ENCODE results near the gene DUS2.
"Not testable (repeated sequence)": the region's sequence is repeated elsewhere in the genome, so short reads cannot be mapped to it uniquely, and the experiment has no call there.

The DUS2 gene

DNA sequence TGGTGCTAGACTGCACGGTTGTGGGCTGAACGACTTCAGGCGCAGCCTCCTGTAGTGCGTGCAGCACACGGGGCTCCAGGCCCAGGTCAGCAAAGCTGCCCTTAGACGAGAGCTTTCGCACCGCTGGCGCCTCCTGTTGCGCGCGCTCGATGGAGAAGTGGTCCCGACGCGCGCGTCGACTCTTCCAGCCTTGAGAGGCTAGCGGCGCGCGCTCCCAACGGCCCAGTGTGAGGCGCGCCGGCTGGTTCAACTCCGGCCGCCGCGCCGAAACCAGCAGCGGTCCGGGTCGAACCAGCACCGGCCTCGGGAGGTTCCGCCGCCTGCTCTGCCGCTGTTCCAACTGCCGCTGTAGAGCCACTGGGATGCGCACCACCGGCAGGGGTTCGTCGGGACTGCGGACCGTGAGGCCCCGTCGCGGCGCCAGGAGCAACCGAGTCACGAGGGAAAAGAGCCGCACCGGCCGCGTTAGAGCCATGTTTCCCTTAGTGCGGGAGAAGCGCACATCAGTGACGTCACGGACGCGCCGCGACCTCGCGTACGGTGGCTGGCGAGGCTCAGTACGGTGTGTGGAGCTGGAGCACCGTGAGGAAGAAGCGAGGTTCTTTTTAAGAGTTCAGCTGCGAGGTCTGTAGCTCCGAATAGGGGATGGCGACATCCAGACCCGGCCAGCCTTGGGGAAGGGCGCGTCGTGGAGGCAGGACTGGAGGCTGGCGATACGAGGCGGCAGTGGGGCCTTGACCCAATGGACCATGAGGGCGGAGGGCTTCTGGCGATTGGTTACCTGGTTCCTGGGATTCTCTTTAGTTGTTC is at the start of gene DUS2, which contains the start of gene DDX28:
Gene DUS2, plus strand, starts transcription at position 557 of the 810 bp plus-strand sequence. CDS start 14,740 bp downstream, outside the sequence.
Gene DDX28, minus strand, starts transcription at position 505 of the 810 bp plus-strand sequence. Its CDS starts 30 bp downstream, at position 475.
- DNase-seq (ENCODE audit: low read depth): peak; percentile 89

DNA sequence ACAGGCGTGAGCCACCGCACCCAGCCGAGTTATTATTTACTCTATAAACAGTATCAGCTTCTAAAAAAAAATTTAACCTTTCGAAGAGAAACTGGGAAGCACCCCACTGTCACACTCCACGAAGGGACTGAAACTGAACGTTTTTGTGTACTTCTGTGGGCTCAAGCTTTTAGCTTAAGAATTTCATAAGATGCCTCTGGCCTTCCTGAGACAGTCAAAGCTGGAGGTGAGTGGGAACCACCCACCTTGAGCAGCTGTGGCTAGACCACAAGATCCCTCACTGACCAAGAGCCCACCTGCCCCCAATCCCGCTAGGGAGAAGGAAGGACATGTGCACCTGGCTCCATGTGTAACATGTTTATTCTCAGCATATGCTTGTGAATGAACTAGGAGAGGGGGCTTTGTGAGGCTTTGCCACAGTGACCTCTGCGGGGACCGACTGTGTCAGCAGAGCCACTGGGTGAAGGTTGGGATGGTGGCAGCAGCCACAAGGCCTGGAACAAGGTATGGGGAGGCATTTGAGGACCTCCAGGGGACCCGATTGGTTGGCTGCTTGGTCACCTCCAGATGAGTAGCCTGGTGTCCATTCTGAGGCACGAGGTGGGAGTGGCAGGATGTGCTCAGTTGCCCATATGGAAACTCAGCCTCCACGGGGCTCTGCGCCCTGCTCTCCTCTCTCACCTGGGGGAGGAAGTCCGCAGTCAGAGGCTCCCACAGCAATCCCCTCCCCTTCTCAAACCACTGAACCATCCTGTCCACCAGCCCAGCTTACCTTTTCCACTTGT is 47.6 kb upstream of the DUS2 start:
- DNase-seq (ENCODE audit: low read depth): no peak

DNA sequence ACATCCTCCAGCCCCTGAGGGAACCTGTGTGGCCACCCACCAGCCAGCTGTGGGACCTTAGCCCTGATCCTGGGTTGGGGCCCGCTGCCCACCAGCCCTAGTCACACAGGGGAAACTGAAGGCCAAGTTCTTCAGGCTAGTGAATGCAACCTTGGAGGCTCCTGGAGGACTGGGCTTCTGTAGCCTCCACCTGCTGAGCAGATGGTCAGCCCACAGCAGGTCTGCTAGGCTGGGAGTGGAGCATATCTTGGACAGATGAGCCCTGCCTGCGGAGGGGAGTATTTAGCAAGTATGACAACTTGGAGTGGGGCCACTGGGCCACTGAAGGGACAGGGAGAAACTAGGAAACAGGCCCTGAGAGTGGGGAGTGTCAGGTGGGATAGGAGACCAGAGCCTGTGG is 46.9 kb upstream of the DUS2 start:
- DNase-seq (ENCODE audit: low read depth): no peak

DNA sequence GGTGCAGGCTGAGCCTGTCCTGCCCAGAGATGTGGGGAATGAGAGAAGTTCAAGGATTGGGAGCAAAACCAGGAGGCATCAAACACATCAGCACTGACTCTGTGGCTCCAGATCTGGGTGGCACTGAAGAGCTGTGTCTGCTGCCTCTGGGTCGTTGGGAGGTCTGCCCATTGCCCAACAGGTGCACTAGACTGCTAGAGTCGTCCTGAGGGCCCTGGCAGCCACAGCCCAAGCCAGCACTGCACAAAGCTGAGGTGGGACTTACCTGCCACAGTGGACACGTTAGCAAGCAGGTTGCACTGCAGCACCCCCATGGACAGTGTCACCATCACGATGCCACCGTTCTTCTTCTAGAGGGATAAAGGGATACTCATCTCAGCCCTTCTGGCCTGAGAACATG is 46.1 kb upstream of the DUS2 start:
- no peak for DNase-seq (ENCODE audit: low read depth)

DNA sequence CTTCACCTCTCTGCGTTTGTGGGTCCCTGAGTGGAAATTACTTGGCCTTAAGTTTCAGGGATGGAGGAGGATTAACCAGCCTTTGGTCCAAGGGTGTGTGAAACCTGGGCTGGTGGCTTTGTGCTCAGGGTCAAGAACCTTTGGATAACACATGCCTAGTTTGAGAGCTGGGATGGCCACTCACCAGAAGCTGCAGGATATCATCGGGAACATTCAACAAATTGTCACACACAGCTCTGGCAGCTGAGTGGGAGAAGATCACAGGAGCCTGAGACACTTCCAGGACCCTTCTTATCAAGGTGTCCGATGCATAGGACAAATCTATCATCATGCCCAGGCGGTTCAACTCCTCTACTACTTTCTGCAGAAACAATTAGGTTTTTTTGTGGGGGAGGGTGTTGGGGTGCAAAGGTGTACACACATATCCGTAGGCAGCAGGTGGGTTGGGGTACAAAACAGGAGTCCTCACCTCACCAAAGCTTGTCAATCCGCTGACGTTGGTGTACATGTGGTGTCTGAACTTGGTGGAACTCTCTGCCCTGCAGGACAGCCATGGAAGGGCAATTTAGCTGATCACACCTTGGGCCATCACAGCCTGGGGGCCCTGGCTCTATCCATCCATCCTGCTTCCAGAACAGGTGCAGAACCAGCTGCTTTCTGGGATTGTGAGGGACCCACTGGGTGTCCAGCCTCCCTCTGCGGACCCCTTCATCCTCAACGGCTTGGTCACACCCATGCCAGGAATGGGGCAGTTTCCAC is 45.4 kb upstream of the DUS2 start:
- no peak for DNase-seq (ENCODE audit: low read depth)

DNA sequence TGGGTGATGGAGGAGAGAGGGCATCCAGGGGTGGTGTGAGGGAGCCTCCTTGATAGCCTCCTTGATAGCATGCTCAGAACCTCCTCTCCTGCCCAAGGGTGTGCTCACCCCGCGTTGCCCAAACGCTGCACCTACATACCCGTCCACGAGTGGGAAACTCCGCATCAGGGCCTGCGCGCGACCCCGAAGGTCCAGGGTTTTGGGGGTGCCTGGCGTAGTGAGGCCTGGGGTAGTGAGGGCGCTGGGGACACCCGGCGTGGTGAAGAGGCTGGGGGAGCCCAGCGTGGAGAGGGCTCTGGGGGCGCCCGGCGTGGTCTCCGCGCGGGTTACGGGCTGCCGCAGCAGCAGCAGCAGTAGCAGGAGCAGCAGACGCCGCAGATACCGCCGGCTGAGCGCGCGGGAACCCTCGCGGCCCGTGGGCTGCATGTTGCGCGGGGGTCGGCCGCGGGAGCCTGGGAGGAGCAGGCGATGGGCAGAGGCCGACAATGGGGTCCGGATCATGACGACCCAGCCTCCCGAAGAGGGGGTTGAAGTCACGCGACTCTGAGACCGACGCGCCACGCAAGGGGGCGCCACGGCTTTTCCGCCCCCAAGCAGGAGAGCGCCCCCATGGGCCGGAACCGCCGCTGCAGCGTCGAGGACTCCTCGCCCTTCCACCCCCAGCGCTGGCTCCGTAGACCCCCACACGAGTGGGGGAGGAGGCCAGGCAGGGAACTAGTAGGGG is 43.0 kb upstream of the DUS2 start, which contains the start of gene DPEP3:
Gene DPEP3, minus strand, starts transcription at position 545 of the 724 bp plus-strand sequence. Its CDS starts 119 bp downstream, at position 426.
- DNase-seq (ENCODE audit: low read depth): no peak

DNA sequence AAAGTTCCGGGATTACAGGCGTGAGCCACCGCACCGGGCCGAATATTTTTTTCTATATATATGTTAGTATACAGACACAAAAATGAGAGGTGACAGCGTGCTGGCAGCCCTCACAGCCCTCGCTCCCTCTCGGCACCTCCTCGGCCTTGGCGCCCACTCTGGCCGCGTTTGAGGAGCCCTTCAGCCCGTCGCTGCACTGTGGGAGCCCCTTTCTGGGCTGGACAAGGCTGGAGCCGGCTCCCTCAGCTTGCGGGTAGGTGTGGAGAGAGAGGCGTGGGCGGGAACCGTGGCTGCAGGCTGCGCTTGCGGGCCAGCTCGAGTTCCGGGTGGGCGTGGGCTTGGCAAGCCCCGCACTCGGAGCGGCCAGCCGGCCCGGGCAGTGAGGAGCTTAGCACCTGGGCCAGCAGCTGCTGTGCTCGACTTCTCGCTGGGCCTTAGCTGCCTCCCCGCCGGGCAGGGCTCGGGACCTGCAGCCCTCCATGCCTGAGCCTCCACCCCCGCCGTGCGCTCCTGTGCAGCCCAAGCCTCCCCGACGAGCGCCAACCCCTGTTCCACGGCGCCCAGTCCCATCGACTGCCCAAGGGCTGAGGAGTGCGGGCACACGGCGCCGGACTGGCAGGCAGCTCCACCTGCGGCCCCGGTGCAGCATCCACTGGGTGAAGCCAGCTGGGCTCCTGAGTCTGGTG is 40.9 kb upstream of the DUS2 start:
- DNase-seq (ENCODE audit: low read depth): no peak

DNA sequence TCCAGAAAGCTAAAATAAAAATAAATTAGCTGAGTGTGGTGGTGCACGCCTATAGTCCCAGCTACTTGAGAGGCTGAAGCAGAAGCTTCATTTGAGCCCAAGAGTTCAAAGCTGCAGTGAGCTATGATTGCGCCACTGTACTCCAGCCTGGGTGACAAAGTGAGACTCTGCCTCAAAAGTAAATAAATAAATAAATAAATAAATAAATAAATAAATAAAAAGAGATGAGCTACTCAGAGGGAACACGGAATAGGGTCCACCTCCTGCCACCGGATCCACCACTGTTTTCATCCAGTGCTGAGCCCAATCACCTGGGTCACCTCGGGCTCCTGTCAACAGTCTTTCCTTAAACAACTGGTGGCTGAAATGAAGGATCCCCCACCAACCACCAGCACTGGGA is 36.1 kb upstream of the DUS2 start:
- no peak for DNase-seq (ENCODE audit: low read depth)

DNA sequence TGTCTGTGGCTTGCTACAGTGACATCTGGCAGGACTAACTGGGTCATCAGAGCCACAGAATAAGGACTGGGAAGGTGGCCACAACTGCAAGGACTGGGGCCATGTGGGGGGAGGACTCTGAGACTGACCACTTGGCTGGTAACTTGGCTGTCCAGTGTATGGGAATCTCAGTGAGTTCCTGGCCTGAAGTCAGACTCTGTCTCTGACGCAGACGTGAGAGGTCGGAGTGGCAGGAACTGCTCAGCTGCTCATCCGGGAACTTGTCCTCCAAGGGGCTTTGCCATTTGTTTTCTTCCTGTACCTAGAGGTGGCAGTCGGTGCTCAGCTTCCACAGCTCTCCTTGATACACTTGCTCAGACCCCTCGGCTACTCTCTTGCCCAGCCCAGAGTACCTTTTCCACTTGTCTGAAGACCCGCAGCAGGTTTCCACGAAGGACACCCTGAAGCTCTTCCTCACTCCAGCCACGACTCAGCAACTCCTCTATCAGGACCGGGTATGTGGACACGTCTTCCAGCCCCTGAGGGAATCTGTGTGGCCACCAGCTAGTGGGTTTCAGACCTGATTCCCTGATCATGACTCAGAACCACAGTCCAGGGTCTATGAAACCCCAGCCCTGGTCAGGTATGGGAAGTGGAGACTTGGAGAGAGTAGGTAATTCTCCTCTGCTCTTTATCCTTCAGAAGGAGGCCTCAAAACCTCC is 35.5 kb upstream of the DUS2 start:
- DNase-seq (ENCODE audit: low read depth): no peak

DNA sequence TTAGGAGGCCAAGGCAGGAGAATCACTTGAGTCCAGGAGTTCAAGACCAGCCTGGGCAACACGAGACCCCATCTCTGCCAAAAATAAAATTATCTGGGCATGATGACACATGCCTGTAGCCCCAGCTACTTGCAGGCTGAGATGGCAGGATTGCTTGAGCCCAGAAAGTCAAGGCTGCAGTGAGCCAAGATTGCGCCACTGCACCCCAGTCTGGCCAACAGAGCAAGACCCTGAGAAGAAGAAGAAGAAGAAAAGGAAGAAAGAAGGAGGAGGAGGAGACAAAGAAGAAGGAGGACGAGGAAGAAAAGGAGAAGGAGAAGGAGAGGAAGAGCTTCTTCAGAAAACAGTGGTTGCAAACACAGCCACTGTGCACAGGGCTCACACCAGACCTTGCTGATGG is 34.4 kb upstream of the DUS2 start:
- no peak for DNase-seq (ENCODE audit: low read depth)

DNA sequence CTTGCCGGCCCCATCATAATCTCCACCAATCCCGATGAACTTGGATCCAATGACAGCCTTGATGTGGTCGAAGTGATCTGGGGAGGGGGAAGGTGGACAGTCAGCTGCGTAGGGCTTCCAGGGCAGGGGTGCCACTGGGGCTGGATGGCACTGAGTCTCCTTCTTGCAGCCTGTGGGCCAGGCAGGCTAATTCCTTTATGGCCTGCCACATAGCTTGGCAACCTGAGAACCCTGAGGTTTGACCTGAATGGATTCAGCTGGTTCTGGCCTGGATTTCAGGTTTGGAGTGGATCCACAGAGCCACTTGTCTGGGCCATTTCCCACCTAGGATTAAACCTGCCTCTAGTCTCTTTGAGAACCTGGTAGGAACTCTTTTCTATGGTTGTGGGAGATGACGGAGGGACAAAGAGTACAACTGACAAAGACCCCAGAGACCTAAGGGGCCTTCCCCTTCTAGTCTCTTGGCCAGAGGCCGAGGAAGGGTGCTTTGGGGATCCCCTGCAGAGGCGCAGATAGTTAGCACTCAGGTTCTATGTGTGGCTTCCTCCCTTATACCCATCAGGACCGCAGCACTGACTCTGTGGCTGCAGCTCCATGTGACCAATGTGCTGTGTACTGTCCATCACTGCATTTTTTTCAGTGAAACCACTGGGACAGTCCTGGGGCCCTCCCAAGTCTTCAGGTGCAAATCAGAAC is 33.6 kb upstream of the DUS2 start:
- no peak for DNase-seq (ENCODE audit: low read depth)

DNA sequence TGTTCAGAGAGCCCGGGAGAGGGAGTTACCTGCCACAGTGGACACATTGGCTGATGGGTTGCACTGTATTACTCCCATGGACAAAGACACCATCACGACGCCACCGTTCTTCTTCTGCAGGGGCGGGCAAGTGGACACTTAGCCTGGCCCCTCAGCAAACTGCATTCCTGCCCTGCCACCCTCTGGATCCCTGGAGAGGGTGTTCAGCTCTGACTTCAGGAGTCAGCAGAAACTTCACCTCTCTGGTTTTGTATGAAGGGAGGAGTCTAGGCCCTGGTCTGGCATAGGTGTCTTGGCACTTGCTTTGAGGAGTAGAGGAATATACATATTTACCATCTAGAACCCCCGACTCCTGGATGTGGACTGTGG is 33.1 kb upstream of the DUS2 start:
- DNase-seq (ENCODE audit: low read depth): no peak

DNA sequence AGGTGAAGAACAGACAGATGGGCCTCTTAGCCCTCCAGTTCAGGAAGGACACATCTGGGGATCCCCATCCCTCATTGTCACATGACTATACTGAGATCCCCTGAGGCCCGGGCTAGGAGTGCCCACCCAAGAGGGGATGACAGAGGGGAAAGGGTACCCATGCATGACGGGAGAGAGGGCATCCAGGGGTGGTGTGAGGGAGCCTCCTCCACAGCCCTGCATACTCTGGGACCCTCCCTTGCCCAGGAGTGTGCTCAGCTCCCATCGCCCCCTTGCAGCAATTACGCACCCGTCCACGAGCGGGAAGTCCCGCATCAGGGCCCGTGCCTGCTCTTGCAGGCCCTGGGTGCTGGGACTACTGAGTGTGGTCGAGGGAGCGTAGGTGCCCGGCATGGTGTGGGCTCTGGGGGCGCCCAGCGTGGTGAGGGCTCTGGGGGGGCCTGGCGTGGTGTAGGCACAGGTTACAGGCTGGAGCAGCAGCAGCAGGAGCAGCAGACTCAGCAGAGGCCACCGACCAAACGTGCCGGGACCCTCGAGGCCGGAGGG is 30.4 kb upstream of the DUS2 start:
- DNase-seq (ENCODE audit: low read depth): no peak

DNA sequence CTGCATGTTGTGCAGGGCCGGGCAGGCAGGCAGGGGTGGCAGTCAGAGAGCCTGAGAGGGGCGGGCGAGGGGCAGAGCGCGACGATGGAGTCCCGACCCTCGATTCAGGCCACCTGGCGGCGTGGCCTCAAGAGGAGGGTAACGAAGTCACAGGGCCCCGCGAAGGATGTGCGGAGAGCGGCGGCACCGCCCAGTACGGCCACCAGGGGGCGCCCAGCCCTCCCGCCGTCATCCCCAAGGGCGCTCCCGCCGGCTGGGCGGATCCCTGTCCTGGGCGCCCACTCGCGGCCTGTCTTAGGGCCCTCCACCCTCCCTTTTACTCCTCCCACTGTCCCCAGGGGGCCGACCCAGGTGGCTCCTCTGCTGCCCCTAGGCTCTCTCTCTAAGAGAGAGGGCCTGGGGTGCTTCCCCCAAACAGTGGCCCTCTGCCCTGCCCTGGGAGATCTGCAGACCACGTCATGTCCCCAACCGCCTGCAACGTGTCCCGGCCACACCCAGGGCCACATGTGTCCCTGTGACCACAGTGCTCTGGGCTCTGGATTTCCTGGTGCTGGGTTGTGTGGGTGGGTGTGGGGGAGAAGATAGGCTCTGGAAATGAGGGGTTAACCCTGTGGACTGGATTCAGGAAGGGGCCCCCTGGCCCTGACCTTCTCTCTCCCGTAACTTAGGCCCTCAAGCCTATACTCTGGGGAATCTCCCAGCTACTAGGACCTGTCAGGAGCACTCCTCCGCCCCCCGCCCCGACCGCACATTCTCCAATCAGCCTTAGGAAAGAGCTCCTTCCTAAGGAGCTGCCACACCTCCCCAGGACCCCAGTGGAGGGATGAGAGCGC is 29.7 kb upstream of the DUS2 start:
- peak; percentile 71 for DNase-seq (ENCODE audit: low read depth)

DNA sequence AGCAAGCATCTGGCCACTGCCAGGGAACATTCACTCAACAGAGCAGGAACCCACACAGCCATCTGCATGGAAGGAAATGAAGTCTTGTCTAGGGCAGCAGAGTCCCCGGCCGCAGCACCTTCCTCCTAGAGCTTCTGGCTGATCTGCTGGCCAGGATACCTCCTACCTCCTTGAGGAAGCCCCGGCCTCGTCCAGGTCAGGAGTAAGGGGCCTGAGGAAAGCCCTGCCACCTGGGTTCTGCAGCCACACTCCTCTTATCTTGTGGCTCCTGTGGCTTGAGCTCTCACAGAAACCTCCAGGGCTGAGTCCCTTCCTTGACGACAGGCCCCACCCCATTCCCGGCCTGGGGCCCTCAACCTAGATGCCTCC is 29.1 kb upstream of the DUS2 start:
- not testable (repeated sequence) for DNase-seq (ENCODE audit: low read depth)

DNA sequence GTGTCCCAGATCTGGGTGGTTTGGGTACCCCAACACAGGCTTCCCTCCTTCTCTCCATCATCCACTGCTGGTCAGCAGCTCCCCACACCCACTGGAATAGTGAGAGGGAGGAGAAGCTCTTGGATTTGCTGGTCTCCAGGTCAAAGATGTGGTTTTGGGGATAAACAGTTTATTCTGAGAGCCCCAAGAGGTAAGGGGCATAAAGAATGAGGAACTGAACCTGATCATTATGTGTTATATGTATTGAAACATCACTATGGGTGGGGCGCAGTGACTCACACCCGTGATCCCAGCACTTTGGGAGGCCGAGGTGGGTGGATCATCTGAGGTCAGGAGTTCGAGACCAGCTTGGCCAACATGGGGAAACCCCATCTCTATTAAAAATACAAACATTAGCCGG is 27.7 kb upstream of the DUS2 start:
- no peak for DNase-seq (ENCODE audit: low read depth)

DNA sequence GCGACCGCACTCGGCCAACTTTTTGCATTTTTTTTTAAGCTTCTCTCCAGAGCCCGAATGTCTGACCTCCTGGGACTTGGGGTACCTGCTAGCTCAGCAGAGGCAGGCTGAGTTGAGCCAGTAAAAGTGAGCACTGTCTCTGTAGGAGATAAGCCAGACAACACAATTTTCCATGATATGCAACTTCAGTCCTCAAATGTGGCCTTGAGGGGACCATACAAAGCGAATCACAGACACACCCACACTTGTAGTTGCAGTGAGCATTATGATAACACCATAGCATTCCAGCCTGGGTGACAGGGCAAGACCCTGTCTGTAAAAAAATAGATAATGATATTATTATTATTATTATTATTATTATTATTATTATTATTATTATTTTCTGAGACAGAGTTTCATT is 26.4 kb upstream of the DUS2 start:
- no peak for DNase-seq (ENCODE audit: low read depth)

DNA sequence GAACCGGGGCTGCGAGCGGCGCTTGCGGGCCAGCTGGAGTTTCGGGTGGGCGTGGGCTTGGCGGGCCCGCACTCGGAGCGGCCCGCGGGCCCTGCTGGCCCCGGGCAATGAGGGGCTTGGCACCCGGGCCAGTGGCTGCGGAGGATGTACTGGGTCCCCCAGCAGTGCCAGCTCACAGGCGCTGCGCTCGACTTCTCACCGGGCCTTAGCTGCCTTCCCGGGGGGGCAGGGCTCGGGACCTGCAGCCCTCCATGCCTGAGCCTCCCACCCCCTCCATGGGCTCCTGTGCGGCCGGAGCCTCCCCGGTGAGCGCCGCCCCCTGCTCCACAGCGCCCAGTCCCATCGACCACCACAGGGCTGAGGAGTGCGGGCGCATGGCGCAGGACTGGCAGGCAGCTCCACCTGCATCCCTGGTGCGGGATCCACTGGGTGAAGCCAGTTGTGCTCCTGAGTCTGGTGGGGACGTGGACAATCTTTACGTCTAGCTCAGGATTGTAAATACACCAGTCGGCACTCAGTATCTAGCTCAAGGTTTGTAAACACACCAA is 24.8 kb upstream of the DUS2 start:
- not testable (repeated sequence) for DNase-seq (ENCODE audit: low read depth)

All from activated T-cell treated with anti-CD3 and anti-CD28 coated beads for 1 hour (primary cell).